ENCODE results near the gene HLA-DQB1. TPM values are rescaled to one million over a fixed set of nuclear protein-coding genes. Genes with fewer than 3 reads are reported as not detected.

Gene HLA-DQB1
- total and polyA plus RNA-seq, 2 of the 13 experiments (the other 11 are each of a cell fraction or from before 2014, with no cell fraction given) = not detected

- TF ChIP-seq ZNF512B (CRISPR knock-in tag; IDR thresholded peaks at IDR 0.05; ENCODE audit: borderline replicate concordance) = no peak
- no peak for TF ChIP-seq PLRG1 (conservative IDR thresholded peaks at IDR 0.05)
- no peak for TF ChIP-seq ZNF121 (CRISPR knock-in tag; IDR thresholded peaks at IDR 0.05)
- no peak for TF ChIP-seq RAD21 (CRISPR knock-in tag; IDR thresholded peaks at IDR 0.05)
- TF ChIP-seq ZNF878 (CRISPR knock-in tag; IDR thresholded peaks at IDR 0.05) = no peak
- no peak for TF ChIP-seq ZNF180 (CRISPR knock-in tag; IDR thresholded peaks at IDR 0.05; ENCODE audit: borderline replicate concordance, low read depth)
- no peak for TF ChIP-seq NFIC (IDR thresholded peaks at IDR 0.05; ENCODE audit: low read length)
Measured at GRCh38 chr6:32669893-32670292, 3.4 kb upstream of the HLA-DQB1 start (continued).

GRCh38 chr6:32669240-32669639, 2.8 kb upstream of the HLA-DQB1 start:
- Histone ChIP-seq H3K4me3 (replicated peaks in 1 of 3; ENCODE audit: insufficient read depth in 1 of 3, low read depth in 2 of 3, low read length in 3 of 3) (no peak overlapping the region), H4K20me1 (ENCODE audit: insufficient read depth, low read length) (no peaks in the 10 kb centered on the region), H3K9ac (ENCODE audit: insufficient read depth, low read depth, low read length) (no peak overlapping the region), H3K4me1 (ENCODE audit: insufficient read depth, low read length) (no peaks in the 10 kb centered on the region), H3K4me2 (ENCODE audit: low read depth, low read length) (no peak overlapping the region), H3K27me3 (ENCODE audit: control insufficient read depth in 1 of 2, insufficient read depth in 2 of 2, low read length in 2 of 2) (peaks cover 1 to 10% of the 10 kb centered on the region in 2 experiments; a peak in 3 of 5 replicates), H3K79me2 (ENCODE audit: insufficient read depth, low read length) (no peaks in the 10 kb centered on the region), H3K27ac (ENCODE audit: extremely low read length, insufficient read depth, low read length) (no peak overlapping the region), H3K36me3 (replicated peaks in 1 of 2; ENCODE audit: control insufficient read depth in 1 of 2, insufficient read depth in 2 of 2, low read length in 2 of 2) (no peaks in the 10 kb centered on the region), H3K9me3 (ENCODE audit: low read length) (peaks cover 14% of the 10 kb centered on the region), H2AFZ (ENCODE audit: low read length) (no peak overlapping the region)
- no peak for TF ChIP-seq SETDB1 (CRISPR knock-in tag; IDR thresholded peaks at IDR 0.05; ENCODE audit: borderline replicate concordance)
- no TSS peak for BruUV-seq (replicated peaks)
- CTCF ChIA-PET (ENCODE audit: low intra/inter-chr PET ratio, low total read pairs) = no interaction called here
- in situ Hi-C loops (cut with HindIII; ENCODE audit: extremely low pct_ligation_motif_present, low pct_unique_long_range_greater_than_20kb) (no loop called here), intact Hi-C loops (cut with micrococcal nuclease; ENCODE audit: unreplicated experiment) (no loop called here)
- FAIRE-seq = no peak
- POLR2A ChIA-PET = no interaction called here
- DNase-seq (ENCODE audit: low spot score) = no peak
- ATAC-seq = no peak
- 6% methylated on average over 4 of the region's 4 CpGs for WGBS (ENCODE audit: low lambda C conversion rate)

Measured in HepG2 (cell line).